Nephron (organoid): ENCODE measurements around the gene P2RY10.

ENCODE experiments used
- H3K27ac Mint-ChIP-seq, 3 experiments: 2 replicates each; pipeline ENCODE4 v1.8.0; 2020; ENCODE audit warnings: mixed read lengths in 3 of 3, mild to moderate bottlenecking in 2 of 3, moderate library complexity in 1 of 3
- H3K27me3 Mint-ChIP-seq: 2 replicates; pipeline ENCODE4 v1.8.0; 2021; ENCODE audit warnings: low read depth, mild to moderate bottlenecking, moderate library complexity, mixed read lengths
- H3K36me3 Mint-ChIP-seq: 2 replicates; pipeline ENCODE4 v1.8.0; 2020; ENCODE audit warnings: low read depth, mixed read lengths
- H3K4me1 Mint-ChIP-seq: 2 replicates; pipeline ENCODE4 v1.8.0; 2020; ENCODE audit warnings: mixed read lengths
- H3K4me3 Mint-ChIP-seq, 3 experiments: 2 replicates each; pipeline ENCODE4 v1.8.0; 2020; ENCODE audit warnings: mild to moderate bottlenecking in 3 of 3, mixed read lengths in 3 of 3, moderate library complexity in 2 of 3
- H3K9me3 Mint-ChIP-seq: 2 replicates; pipeline ENCODE4 v1.8.0; 2020; ENCODE audit warnings: mixed read lengths
- TF ChIP-seq, protein P1 (sequence below), 3 experiments: fragments of 200-600 bp; sonication (generic); IDR thresholded peaks; one replicate each; pipeline ENCODE4 v1.5.0; 2021; ENCODE audit warnings: antibody characterized with exemption in 3 of 3; ENCODE audit not compliant: unreplicated experiment in 3 of 3

P2RY10 gene

DNA sequence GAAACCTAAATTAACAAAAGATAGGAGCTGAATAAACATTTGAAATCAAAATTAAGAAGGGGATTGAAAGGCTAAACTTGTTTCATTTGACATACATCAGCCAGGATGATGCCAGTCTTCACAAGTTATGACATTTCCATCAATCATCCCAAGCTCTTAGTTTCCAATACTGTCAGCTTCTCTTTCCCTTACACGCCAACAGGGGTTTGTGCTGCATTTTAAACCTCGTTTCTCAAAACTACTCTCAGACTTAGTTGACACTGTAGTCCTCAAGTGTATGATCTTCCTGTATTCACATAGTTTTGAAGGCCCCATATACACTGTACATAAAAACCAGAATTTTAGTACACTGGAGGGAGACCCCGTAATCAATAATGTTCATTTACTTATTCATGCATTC is 840 bp upstream of the P2RY10 start:
- TF ChIP-seq, protein P1, sequence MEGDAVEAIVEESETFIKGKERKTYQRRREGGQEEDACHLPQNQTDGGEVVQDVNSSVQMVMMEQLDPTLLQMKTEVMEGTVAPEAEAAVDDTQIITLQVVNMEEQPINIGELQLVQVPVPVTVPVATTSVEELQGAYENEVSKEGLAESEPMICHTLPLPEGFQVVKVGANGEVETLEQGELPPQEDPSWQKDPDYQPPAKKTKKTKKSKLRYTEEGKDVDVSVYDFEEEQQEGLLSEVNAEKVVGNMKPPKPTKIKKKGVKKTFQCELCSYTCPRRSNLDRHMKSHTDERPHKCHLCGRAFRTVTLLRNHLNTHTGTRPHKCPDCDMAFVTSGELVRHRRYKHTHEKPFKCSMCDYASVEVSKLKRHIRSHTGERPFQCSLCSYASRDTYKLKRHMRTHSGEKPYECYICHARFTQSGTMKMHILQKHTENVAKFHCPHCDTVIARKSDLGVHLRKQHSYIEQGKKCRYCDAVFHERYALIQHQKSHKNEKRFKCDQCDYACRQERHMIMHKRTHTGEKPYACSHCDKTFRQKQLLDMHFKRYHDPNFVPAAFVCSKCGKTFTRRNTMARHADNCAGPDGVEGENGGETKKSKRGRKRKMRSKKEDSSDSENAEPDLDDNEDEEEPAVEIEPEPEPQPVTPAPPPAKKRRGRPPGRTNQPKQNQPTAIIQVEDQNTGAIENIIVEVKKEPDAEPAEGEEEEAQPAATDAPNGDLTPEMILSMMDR (IDR thresholded peaks at IDR 0.05; ENCODE audit: unreplicated experiment in 3 of 3) = no peak
- no peak overlapping the region for H3K27ac Mint-ChIP-seq
- H3K36me3 Mint-ChIP-seq = no peaks in the 10 kb centered on the region
- H3K9me3 Mint-ChIP-seq = no peaks in the 10 kb centered on the region
- no peak overlapping the region for H3K4me3 Mint-ChIP-seq
- H3K4me1 Mint-ChIP-seq = no peaks in the 10 kb centered on the region
- H3K27me3 Mint-ChIP-seq = no peaks in the 10 kb centered on the region

DNA sequence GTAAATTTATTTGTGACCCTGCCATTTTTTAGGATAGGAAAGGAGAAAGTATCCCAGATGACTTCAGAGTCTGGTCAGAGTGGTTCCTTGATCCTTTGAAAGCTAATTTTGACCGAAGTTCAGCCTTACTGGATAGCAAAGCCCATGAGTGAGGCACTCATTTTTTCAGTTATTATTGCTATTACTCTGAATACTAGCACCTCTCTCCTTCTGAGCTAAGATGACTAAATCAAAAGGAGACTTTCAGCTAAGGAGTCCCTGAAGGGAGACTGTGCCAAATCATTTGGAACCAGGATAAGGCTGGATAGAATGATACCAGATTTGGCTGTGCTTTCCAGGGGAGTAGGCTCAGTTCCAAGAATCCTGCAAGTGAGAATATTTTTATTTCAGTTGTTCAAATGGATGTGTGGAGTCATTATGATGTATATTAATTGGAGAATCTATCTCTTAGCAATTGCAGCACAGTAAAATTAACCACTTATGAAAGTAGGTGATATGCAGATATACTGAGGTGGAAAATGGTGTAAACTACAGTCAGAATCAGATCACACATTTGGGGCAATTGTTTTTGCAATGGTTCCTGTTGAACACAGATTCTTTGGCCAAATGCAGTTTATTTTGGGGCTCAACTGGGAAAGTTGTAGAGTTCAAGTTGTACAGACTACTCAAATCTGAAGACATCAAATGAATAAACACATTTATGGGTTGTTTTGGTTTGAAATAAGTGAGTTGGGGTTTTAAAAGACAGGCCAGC is 1.2 kb downstream of the P2RY10 start:
- no peaks in the 10 kb centered on the region for H3K27me3 Mint-ChIP-seq

DNA sequence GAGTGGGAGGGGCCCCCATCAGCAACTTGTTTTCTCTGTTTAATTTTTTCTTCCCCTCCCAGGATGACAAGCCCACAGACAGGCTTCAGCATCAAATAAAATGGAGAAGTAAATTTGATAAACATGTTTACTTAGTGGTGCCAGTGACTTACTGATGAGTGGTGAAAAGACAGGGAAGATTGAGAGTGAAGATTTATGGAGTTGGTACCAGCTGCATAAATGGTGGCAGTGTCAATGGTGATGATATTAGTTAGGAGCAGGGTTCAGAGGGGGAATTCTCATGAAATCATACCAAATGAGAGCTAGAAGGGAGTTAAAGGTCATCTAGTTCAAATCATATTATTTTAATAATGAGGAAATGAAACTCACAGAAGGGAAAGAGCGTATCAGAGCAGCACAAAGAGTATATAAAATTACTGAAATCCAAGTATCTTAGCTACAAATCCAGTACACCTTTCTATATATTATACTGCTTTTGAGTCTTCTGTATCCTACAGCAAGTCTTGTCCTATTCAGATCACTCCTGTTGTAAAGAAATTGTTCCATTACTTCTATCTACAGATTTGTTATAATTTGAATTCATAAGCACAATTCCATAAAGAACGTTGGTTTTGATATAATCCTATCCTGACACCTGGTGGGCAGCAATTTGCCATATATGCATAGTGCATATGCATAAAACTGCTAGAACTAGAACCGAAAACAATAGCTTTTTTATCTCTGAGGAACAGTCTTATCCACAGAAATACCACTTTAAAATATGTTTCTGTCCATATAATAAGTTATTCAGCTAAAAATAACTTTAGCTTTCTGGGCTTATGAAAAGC is 5.0 kb downstream of the P2RY10 start:
- H3K4me1 Mint-ChIP-seq = no peaks in the 10 kb centered on the region
- TF ChIP-seq, protein P1 (IDR thresholded peaks at IDR 0.05; ENCODE audit: unreplicated experiment in 3 of 3) = no peak
- H3K27me3 Mint-ChIP-seq = no peaks in the 10 kb centered on the region
- no peaks in the 10 kb centered on the region for H3K36me3 Mint-ChIP-seq
- H3K9me3 Mint-ChIP-seq = no peaks in the 10 kb centered on the region
- H3K4me3 Mint-ChIP-seq = no peak overlapping the region
- H3K27ac Mint-ChIP-seq = no peak overlapping the region

More for the DNA sequence above, 1.2 kb downstream of the P2RY10 start:
- Mint-ChIP-seq H3K4me1 (no peaks in the 10 kb centered on the region), H3K9me3 (no peaks in the 10 kb centered on the region), H3K27ac (no peak overlapping the region), H3K36me3 (no peaks in the 10 kb centered on the region), H3K4me3 (no peak overlapping the region)
- TF ChIP-seq, protein P1 (IDR thresholded peaks at IDR 0.05; ENCODE audit: unreplicated experiment in 3 of 3) = no peak

- Mint-ChIP-seq H3K27ac (no peak overlapping the region), H3K4me3 (no peak overlapping the region), H3K4me1 (no peaks in the 10 kb centered on the region), H3K36me3 (no peaks in the 10 kb centered on the region), H3K27me3 (no peaks in the 10 kb centered on the region), H3K9me3 (peaks cover 3% of the 10 kb centered on the region)
- TF ChIP-seq, protein P1 (IDR thresholded peaks at IDR 0.05; ENCODE audit: unreplicated experiment in 3 of 3) = no peak
Observed at GRCh38 chrX:78957049-78957767, 12.0 kb downstream of the P2RY10 start.

- no peaks in the 10 kb centered on the region for H3K4me1 Mint-ChIP-seq
- H3K27me3 Mint-ChIP-seq = no peaks in the 10 kb centered on the region
- H3K4me3 Mint-ChIP-seq = no peak overlapping the region
- TF ChIP-seq, protein P1 (IDR thresholded peaks at IDR 0.05; ENCODE audit: unreplicated experiment in 3 of 3) = no peak
- H3K36me3 Mint-ChIP-seq = no peaks in the 10 kb centered on the region
- H3K9me3 Mint-ChIP-seq = peaks cover 3% of the 10 kb centered on the region
- no peak overlapping the region for H3K27ac Mint-ChIP-seq
Observed at GRCh38 chrX:78957768-78958130, 12.6 kb downstream of the P2RY10 start.
